ENCODE results near the gene CCDC78.

CCDC78 gene

DNA sequence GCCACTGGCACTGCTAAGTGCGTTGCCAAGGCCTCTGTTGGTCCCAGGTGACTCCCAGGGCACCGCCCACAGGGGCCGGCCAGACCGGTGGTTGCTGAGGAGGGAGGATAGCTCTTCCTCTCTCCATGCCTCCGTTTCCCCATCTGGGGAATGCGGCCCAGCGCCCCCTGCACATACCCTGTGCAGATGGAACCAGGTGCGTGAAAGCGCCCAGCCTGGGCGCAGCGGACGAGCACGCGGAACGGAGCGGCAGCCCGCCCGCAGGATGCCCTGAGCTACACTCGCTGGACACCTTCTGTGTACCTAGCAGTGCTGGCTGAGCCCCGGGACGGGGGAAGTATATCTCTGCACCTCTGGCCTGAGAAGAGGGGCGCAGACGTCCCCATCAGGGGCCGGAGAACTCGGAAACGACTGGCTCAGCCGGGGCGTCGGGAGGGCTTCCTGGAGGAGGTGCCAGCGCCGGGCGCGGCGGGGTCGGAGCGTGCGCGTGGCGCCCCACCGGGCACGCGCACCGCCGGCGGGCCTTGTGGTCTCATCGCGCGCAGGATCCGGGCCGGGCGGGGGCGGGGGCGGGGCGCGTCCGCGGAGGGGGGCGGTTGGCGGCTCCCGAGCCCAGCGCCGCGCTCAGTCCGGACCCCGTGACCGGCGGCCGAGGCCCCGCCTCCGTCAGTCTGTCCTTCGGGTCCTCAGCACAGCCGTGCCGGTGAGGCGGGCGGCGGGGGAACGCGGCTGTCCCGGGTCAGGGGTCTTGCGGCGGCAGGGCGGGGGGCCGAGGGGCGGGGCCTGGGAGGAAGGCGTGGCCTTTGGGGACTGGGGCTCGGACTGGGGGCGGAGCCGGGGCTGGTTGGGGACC, at the start of gene CCDC78, which contains the start of gene HAGHL:
CCDC78 (minus strand) TSS at position 6 of the 853 bp plus-strand sequence. CDS start 76 bp downstream, outside the sequence.
HAGHL (plus strand) TSS at position 669 of the 853 bp plus-strand sequence. CDS start 404 bp downstream, outside the sequence.
- no peak for DNase-seq

DNA sequence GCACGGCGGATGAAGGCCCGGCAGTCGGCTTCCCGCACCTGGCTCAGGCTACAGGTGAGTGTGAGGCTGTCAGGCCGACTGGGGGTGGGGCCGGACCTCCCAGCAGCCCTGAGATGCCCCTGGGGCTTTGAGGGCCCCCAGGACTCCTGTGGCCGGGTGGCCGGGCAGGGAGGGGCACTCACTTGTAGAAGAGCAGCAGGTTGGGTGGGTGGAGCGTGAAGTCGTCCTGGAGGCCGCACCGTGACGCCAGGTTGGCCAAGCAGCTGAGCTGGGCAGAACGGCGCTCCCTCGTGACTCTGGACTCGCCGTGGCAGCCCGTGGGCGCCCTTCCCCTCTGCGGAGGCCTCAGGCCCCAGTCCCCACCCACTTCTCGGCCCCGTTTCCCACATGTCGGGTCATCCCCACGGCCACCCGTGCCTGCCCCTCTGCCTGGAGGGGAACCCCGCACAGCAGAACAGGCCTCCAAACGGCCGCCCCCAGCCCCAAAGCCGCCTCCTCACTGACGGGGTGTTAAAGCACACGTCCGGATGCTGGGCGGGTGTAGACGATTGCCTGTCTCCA, 49.1 kb upstream of the CCDC78 start:
- DNase-seq = no peak

DNA sequence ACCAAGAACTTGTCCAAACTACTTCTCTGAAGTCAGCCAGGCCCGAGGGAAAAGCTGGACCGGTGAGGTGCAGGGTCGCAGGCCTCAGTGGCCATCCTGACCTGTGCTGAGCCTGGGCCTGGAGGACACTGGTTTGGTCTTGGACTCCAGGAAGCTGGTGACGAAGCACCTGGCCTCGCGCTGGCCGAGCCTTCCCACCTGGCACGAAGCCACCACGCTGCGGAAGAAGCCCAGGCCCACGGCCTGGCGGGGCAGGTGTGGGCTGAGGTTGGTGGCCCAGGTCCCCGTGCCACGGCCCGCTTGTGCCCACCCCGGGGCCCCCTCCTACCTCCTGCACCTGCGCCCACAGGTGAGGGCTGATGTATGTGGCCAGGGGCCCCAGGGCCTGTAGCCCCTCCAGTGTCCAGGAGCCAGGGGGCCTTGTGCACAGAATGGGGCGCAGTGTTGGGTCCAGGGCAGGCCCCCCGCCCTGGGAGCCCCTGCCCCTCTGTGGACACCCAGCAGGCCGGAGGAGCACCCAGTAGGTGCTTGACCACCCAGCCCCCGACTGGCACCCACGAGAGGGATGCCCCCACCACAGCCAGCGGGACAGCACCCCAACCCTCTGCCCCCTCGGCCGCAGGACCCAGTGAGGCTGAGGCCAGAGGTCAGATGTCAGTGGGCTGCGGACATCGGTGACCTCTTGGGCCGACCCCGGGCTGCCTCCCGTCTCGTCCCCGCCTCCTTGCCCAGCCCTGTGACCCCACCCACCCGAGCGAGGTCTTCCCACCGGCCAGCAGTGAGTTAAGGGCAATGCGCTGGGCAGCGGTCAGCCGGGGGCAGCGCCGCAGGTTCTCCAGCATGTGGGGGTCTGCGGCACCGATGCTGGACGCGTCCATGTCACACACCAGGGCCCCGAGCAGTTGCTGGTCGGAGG, 48.1 kb upstream of the CCDC78 start:
- DNase-seq = no peak

DNA sequence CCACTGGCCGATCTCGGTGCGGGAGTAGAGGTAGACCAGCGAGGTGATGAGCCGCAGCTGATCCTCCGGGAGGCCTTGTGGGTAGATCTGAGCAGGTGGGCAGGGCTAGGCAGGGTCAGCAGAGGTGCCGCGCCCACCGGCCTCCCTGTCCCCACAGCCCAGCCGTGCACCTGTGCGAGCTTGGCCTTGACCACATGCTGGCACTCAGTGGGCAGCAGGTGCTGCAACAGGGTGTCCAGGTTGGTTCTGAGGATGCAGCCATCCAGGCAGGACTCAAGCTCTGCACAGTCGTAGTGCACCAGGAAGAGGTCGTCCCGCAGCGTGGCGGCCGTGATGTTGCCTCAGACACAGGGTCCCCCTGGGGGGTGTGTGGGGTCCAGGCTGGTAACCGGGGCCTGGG, 46.7 kb upstream of the CCDC78 start:
- no peak for DNase-seq

DNA sequence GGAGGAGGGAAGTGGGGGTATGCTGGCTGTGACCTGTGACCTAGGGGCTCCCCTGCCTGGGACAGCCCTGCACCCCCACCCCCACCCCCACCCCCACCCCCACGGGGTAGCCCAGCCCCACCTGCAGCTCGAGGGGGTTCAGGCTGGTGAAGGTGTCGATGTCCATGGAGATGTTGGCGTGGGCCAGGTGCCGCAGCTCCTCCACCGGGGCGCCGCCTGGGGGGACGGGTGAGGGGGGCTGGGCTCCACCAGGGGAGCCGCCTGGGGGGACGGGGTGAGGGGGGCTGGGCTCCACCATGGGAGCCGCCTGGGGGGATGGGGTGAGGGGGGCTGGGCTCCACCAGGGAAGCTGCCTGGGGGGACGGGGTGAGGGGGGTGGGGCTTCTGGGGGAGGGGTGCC, 44.2 kb upstream of the CCDC78 start:
- DNase-seq = no peak

DNA sequence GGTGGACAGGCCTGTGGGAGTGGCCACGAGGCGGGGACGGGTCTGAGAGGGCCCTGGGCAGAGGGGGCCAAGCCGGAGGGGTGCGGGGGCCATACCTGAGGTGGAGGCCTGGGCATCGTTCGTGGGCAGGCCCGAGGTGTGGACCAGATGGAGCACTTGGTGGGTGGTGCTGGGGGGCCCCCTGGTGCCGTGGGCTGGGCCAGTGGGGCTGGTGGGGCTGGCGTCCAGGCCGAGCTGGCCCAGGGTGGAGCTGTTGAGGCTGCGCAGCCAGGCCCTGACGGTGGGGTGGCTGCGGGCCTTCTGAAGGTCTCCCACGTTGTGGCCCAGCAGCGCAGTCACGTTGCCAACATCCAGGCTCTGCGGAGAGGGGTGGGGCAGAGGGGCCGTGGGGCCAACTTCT, 43.7 kb upstream of the CCDC78 start:
- DNase-seq = no peak

DNA sequence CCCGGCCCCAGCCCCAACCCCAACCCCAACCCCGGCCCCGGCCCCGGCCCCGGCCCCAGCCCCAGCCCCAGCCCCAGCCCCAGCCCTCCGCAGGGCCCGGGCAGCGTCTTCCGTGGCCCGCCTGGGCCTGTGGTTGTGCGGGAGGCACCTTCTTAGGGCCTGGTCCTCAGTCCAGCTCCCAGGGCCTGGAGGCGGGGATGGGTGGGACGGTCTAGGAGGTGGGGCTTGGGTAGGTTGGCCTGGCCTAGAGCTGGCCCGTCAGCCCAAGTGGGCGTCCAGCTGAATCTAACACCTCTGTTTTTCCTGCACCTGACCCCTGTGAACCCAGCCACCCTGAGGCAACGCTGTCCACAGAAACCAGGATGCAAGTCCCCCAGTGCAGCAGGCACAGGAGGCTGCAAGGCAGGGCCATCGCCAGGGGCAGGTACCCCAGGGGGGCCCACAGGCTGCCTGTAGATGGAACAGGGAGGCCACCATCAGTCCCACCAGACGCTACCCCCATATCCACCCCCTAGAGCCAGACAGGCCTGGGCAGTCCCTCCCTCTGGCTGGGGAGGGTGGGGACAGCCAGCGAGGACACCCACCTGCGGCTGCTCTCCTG, 43.0 kb upstream of the CCDC78 start:
- DNase-seq = no peak

DNA sequence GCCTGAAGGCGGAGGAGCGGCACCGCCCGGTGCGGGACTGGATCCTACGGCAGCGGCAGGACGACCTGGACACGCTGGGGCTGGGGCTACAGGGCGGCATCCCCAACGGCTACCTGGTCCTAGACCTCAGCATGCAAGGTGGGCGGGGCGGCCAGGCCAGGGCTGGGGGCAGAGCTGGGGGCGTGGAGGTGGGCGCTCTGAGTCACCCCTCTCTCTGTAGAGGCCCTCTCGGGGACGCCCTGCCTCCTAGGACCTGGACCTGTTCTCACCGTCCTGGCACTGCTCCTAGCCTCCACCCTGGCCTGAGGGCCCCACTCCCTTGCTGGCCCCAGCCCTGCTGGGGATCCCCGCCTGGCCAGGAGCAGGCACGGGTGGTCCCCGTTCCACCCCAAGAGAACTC, 42.2 kb upstream of the CCDC78 start:
- no peak for DNase-seq

DNA sequence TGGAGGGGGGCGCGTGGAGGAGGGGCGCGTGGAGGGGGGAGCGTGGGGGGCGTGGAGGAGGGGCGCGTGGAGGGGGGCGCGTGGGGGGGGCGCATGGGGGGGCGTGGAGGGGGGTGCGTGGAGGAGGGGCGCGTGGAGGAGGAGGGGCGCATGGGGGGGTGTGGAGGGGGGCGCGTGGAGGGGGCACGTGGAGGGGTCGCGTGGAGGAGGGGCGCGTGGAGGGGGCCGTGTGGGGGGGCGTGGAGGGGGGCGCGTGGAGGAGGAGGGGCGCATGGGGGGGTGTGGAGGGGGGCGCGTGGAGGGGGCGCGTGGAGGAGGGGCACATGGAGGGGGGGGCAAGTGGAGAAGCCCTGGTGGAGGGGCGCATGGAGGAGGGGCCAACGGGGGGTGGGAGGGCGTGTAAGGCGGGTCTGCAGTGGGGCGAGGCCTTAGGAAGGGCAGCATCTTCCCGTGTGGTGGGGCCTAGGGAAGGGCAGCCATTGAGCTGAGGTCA, 41.5 kb upstream of the CCDC78 start:
- DNase-seq = no peak

DNA sequence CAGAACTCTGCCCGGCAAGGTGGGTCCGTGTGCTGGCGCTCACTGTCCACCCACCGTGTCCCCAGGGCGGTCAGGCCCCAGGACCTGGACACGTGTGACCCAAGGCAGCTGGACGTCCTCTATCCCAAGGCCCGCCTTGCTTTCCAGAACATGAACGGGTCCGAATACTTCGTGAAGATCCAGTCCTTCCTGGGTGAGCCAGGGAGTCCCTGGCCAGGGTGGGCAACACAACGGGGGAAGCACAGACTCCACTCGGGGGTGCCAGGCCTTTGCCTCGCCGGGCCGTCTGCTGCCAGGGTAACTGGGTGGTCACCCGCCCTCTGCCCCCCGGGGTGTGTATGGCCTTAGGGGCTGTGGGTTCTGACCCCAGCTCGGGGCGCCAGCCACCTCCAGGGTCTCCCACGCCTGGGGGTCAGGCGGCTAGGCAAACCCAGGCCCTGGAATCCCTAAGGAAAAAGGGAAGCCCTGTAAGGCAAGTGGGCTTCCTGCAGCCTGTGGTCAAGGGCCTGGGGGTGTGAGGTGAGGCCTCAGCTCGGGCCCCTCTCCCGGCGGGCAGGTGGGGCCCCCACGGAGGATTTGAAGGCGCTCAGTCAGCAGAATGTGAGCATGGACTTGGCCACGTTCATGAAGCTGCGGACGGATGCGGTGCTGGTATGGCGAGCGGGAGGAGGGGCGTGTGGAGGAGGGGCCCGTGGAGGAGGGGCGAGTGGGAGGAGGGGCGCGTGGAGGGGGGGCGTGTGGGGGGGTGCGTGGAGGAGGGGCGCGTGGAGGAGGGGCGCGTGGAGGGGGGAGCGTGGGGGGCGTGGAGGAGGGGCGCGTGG, 40.8 kb upstream of the CCDC78 start:
- no peak for DNase-seq

DNA sequence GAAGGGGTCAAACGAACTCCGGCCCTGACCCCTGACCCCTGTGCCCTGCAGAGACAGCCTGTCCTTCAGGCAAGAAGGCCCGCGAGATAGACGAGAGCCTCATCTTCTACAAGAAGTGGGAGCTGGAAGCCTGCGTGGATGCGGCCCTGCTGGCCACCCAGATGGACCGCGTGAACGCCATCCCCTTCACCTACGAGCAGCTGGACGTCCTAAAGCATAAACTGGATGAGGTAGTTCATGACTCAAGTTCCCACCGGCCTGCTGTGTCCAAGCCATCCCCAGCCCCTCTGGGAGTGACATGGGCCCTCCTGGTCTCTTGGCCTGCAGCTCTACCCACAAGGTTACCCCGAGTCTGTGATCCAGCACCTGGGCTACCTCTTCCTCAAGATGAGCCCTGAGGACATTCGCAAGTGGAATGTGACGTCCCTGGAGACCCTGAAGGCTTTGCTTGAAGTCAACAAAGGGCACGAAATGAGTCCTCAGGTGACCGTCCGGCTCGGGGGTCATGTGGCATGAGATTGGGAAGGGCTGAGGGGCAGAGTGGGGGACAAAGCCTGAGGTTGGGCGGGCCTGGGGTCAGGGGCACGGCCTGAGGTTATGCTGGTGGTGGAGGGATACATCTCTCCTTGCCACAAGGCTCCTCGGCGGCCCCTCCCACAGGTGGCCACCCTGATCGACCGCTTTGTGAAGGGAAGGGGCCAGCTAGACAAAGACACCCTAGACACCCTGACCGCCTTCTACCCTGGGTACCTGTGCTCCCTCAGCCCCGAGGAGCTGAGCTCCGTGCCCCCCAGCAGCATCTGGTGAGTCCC, 40.0 kb upstream of the CCDC78 start:
- DNase-seq = no peak

DNA sequence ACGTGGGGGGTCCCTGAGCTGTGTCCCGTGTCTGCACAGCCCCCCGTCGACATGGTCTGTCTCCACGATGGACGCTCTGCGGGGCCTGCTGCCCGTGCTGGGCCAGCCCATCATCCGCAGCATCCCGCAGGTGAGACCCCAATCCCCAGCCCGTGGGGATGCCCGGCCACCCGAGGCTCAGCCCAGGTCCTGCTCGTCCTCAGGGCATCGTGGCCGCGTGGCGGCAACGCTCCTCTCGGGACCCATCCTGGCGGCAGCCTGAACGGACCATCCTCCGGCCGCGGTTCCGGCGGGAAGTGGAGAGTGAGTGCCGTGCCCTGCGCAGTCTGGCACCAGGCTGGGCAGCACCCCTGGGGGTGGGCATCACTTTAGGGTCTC, 39.2 kb upstream of the CCDC78 start:
- no peak for DNase-seq

DNA sequence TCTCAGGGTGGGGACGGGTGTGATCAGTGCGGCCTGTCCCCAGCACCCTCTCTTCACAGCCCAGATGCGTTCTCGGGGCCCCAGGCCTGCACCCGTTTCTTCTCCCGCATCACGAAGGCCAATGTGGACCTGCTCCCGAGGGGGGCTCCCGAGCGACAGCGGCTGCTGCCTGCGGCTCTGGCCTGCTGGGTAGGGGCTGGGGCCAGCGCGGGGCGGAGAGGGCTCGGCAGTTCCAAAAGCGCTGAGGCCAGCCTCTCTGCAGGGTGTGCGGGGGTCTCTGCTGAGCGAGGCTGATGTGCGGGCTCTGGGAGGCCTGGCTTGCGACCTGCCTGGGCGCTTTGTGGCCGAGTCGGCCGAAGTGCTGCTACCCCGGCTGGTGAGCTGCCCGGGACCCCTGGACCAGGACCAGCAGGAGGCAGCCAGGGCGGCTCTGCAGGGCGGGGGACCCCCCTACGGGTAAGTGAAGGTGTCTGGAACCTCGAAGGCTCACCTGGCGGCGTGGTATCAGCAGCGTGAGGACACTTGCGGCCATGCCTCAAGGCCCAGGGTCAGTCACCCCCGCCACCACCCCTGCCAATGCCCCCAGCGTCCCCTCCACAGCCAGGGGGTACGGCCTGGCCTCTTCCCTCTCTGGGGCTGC, 38.7 kb upstream of the CCDC78 start:
- no peak for DNase-seq

DNA sequence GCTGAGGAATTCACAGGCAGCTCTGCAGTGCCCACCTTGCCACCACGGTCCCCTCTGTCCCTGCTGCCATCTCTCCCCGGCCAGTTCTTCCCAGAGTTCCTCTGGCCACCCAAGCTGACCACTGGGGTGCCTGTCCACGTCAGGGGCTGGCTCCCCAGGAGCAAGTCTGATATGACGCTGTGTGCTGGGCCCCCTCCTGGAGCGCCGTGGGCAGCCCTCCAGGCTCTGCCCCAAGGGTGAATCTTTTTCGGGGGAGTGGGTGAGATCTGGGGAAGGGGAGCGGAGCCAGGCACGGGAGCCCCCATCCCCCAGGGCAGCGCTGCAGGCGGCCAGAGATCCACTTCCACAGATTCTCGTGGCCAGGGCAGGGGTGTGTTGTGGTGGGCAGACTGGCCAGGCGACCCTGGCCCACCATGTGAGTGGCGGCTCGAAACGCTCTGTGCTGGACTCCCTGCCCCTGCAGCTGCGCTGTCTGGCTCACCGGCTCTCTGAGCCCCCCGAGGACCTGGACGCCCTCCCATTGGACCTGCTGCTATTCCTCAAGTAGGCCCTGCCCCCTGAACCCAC, 38.0 kb upstream of the CCDC78 start:
- no peak for DNase-seq

DNA sequence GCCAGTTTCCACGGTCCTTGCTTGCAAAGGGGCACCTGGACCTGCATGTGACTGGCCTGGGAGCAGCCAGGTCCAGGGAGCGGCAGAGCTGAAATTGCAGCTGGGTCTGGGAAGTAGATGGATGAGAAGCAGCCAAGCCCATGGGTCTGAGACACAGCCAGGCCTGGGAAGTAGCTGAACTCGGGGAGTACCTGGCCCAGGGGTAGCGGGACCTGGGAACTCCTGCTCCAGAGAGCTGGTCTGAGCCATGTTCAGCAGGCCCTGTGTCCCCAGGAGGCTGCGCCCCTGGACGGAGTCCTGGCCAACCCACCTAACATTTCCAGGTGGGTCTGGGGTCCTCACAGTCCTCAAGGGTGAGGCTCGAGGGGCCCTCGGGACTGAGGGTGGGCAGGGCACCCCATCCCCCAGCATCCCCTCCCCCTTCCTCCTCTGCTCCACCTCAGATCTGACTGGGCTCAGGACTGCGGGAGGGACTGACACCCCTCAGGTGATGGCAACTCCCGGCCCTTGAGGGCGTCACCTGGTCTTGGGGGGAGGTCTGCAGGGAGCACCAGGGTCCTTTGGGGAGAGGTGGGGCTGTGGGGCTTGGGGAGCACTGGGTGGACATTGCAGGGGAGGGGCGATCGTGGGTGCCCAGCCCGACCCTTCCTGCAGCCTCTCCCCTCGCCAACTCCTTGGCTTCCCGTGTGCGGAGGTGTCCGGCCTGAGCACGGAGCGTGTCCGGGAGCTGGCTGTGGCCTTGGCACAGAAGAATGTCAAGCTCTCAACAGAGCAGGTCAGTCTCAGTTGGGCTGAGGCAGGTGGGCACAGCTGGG, 37.3 kb upstream of the CCDC78 start:
- no peak for DNase-seq

DNA sequence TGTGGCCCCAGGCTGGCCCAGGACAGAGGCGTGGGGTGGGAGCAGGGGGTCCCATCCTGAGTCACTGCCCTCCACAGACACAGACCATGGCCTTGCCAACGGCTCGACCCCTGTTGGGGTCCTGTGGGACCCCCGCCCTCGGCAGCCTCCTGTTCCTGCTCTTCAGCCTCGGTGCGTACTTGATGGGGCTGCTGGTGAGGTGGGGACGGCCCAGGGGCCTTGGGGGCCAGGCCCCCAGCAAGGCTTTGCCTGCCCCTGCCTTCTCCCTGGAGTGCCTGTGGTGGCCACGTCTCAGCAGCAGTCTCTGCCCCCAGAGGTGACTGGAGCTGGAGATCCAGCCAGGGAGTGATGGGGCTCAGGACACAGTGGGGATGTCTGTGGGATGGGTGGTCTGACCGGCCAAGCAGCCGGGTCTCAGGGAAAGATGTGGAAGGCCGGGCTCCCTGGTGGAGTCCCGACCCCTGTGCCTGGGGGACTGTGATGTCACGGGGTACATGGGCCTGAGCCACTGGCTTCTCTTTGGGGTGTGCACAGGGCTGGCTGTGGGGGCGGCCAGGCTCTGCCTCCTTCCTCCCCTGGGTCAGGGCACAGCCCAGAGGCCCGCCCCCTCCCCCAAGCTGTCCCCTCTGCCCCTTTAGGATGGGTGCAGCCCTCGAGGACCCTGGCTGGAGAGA, 36.5 kb upstream of the CCDC78 start:
- no peak for DNase-seq

DNA sequence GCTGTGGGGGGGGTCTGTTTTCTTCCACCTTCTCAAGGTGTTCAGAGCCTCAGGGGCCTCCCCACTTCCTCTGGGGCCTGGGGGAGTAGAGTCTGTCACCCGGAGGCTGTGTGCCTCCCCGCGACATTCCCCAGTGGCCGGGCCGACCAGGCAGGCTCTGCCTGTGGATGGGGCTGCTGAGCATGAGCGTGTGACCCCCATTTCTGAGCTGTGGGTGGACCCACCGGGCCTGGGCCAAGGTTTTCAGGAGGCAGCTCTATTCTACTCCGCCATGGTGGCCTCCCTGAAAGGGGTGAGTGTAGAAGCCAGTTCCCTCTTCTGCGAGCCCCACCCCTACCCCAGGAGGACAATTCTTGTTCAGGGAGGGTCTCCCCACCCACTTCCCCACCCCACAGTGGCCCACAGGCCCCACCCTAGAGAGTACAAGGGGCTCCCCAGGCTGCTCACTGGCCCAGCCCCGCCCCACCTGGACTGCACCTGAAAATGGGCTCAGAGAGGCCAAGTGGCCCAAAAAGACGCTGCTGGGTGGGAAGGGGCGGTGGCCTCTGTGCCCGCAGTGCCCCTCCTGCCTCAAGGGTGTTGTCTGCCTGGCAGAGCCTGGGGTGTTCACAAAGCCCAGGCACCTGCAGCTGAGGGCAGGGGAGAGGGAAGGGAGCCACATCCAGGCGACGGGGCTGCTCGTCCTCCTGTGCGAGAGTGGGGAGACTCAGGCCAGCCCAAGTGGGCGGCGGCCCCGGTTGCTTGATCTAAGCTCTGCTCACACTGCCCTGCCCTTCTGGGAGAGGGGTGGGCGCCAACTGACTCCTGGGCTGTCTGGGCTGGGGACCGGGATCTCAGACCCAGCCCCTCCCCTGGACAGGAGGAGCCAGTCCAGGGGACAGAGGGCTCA, 35.6 kb upstream of the CCDC78 start:
- DNase-seq = no peak

Data from NCI-H1105 treated with DMSO at 0.1 percent for 48 hours (cell line).